MCF 10A (cell line): ENCODE results near the gene PER1. TPM values are rescaled to one million over a fixed set of nuclear protein-coding genes. Genes with fewer than 3 reads are reported as not detected.
A peak's percentile ranks its signal among the peaks of the same experiment; 100 is the strongest.

ENCODE experiments used
- BruUV-seq: library from RNA; stranded (reverse); fragments of 400-500 nt; replicated peaks from 2 replicates; lab custom pipeline; 2021; lab: Mats Ljungman, UMichigan
- CTCF ChIA-PET: fragments of 300-600 bp; sonication (Branson Sonifier 250); formaldehyde crosslinking; extraction: SDS; loops from one replicate; lab custom pipeline; 2021; ENCODE audit warnings: antibody characterized with exemption, inconsistent platforms; lab: Yijun Ruan, JAX
- POLR2A ChIA-PET: fragments of 300-600, 350-650 bp; sonication (Branson Sonifier 250); formaldehyde crosslinking; extraction: SDS; loops from one replicate; lab custom pipeline; 2020; ENCODE audit warnings: antibody characterized with exemption, inconsistent platforms; lab: Yijun Ruan, JAX
- DNase-seq: peaks from one replicate; pipeline ENCODE4 v3.0.0-alpha.2; 2018; ENCODE audit not compliant: unreplicated experiment
- H3K27ac Mint-ChIP-seq: one replicate; pipeline ENCODE4 v1.8.0; 2022; ENCODE audit warnings: mild to moderate bottlenecking, low read depth, mixed read lengths; ENCODE audit not compliant: unreplicated experiment
- H3K27me3 Mint-ChIP-seq: one replicate; pipeline ENCODE4 v1.8.0; 2022; ENCODE audit warnings: mixed read lengths; ENCODE audit not compliant: insufficient read depth, unreplicated experiment
- H3K36me3 Mint-ChIP-seq: one replicate; pipeline ENCODE4 v1.8.0; 2022; ENCODE audit warnings: mild to moderate bottlenecking, moderate library complexity, mixed read lengths; ENCODE audit not compliant: insufficient read depth, unreplicated experiment
- H3K4me1 Mint-ChIP-seq: one replicate; pipeline ENCODE4 v1.8.0; 2022; ENCODE audit warnings: mixed read lengths; ENCODE audit not compliant: insufficient read depth, unreplicated experiment
- H3K4me3 Mint-ChIP-seq: one replicate; pipeline ENCODE4 v1.8.0; 2022; ENCODE audit warnings: mild to moderate bottlenecking, moderate library complexity, mixed read lengths; ENCODE audit not compliant: unreplicated experiment
- H3K9me3 Mint-ChIP-seq: one replicate; pipeline ENCODE4 v1.8.0; 2022; ENCODE audit warnings: mixed read lengths; ENCODE audit not compliant: unreplicated experiment
- CTCF ChIP-seq: fragments of 200-600 bp; IDR thresholded peaks from one replicate; pipeline ENCODE4 v1.8.0; 2022; ENCODE audit warnings: antibody characterized with exemption, mild to moderate bottlenecking; ENCODE audit not compliant: unreplicated experiment
- intact Hi-C: fragments of 100-400 bp; cut with micrococcal nuclease; formaldehyde crosslinking; loops from 2 replicates; pipeline ENCODE4 v1.14.1; 2022
- total RNA-seq: library from RNA; stranded (reverse); gene quantifications from 2 replicates; pipeline ENCODE4 v1.2.3, GENCODE V29; 2022

PER1 gene
- total RNA-seq, 1 experiment from 2014 or later, result 190 TPM

GRCh38 chr17:8103549-8103948 is 48.7 kb downstream of the PER1 start:
- DNase-seq, result peak; percentile 81
- Mint-ChIP-seq H3K27me3 (no peaks in the 10 kb centered on the region), H3K4me1 (peaks cover 47% of the 10 kb centered on the region), H3K4me3 (peak overlapping the region; percentile 32), H3K9me3 (peaks cover 6% of the 10 kb centered on the region), H3K27ac (peak overlapping the region; percentile 78), H3K36me3 (no peaks in the 10 kb centered on the region)
- ChIA-PET POLR2A (interaction anchor here (1.3 to 3.4 kb wide), 2 partner anchors 10 to 16 kb away, joined by 3 to 17 read pairs; no protein-coding TSS in a partner anchor), CTCF (interaction anchor here (0.7 to 14.2 kb wide), 7 partner anchors 12 to 43 kb away, joined by 3 to 233 read pairs (median 6); partner anchors contain the start of gene ALOX12B)
- TF ChIP-seq CTCF, result no peak
- intact Hi-C loops, result no loop called here
- no TSS peak for BruUV-seq

- Mint-ChIP-seq H3K27me3 (no peaks in the 10 kb centered on the region), H3K27ac (no peak overlapping the region), H3K36me3 (no peaks in the 10 kb centered on the region), H3K9me3 (peaks cover 6% of the 10 kb centered on the region), H3K4me1 (peaks cover 43% of the 10 kb centered on the region), H3K4me3 (no peak overlapping the region)
- intact Hi-C loops, result no loop called here
- CTCF ChIA-PET, result interaction anchor here (0.7 to 14.2 kb wide), 7 partner anchors 9 to 42 kb away, joined by 3 to 233 read pairs (median 6); partner anchors contain the start of gene ALOX12B
- no peak for DNase-seq
- no TSS peak for BruUV-seq
- POLR2A ChIA-PET, result interaction anchor here (1.7 kb wide), 1 partner anchor 9 kb away, joined by 4 read pairs; no protein-coding TSS in a partner anchor
- no peak for TF ChIP-seq CTCF
Measured at GRCh38 chr17:8101721-8102120, 50.5 kb downstream of the PER1 start.

GRCh38 chr17:8100763-8101162 is 51.4 kb downstream of the PER1 start:
- Mint-ChIP-seq H3K27me3 (no peaks in the 10 kb centered on the region), H3K4me1 (peaks cover 34% of the 10 kb centered on the region), H3K9me3 (peaks cover 6% of the 10 kb centered on the region), H3K4me3 (no peak overlapping the region), H3K27ac (no peak overlapping the region), H3K36me3 (no peaks in the 10 kb centered on the region)
- CTCF ChIA-PET, result interaction anchor here (0.7 to 14.2 kb wide), 8 partner anchors 10 to 44 kb away, joined by 3 to 233 read pairs (median 6); partner anchors contain the start of genes ALOX12B and ALOXE3
- no TSS peak for BruUV-seq
- POLR2A ChIA-PET, result no interaction called here
- intact Hi-C loops, result no loop called here
- TF ChIP-seq CTCF, result no peak
- no peak for DNase-seq

GRCh38 chr17:8100111-8100510 is 52.1 kb downstream of the PER1 start:
- no peak overlapping the region for H3K4me3 Mint-ChIP-seq
- no peak overlapping the region for H3K27ac Mint-ChIP-seq
- BruUV-seq, result no TSS peak
- CTCF ChIA-PET, result interaction anchor here (0.7 to 14.2 kb wide), 8 partner anchors 10 to 43 kb away, joined by 3 to 233 read pairs (median 6); partner anchors contain the start of genes ALOX12B and ALOXE3
- no peaks in the 10 kb centered on the region for H3K36me3 Mint-ChIP-seq
- intact Hi-C loops, result no loop called here
- no peak for TF ChIP-seq CTCF
- H3K27me3 Mint-ChIP-seq, result no peaks in the 10 kb centered on the region
- no peak for DNase-seq
- H3K9me3 Mint-ChIP-seq, result peaks cover 6% of the 10 kb centered on the region
- POLR2A ChIA-PET, result no interaction called here
- H3K4me1 Mint-ChIP-seq, result peaks cover 27% of the 10 kb centered on the region
